NCI-H1417 treated with DMSO at 0.1 percent for 48 hours (cell line): ENCODE measurements around the gene MAPK1.
"Not testable (repeated sequence)": the region's sequence is repeated elsewhere in the genome, so short reads cannot be mapped to it uniquely, and the experiment has no call there.

ENCODE experiments used
- DNase-seq: peaks from one replicate; lab custom pipeline; 2025; lab: John Stamatoyannopoulos, UW

Gene MAPK1

DNA sequence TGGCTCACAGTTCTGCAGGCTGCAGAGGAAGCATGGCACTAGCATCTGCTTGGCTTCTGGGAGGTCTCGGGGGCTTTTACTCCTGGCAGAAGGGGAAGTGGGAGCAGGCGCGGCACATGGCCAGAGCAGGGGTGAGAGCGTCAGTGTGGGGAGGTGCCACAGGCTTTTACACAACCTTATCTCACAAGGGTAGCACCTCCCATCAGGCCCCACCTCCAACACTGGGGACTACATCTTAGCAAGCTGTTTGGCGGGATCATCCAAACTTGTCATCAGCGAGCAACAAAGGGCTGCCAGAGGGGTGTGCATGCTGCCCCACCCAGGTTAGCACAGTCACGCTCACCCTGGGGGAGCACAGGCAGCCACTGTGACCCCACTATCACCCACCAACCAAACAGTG is 112.9 kb downstream of the MAPK1 start:
- DNase-seq: no peak

DNA sequence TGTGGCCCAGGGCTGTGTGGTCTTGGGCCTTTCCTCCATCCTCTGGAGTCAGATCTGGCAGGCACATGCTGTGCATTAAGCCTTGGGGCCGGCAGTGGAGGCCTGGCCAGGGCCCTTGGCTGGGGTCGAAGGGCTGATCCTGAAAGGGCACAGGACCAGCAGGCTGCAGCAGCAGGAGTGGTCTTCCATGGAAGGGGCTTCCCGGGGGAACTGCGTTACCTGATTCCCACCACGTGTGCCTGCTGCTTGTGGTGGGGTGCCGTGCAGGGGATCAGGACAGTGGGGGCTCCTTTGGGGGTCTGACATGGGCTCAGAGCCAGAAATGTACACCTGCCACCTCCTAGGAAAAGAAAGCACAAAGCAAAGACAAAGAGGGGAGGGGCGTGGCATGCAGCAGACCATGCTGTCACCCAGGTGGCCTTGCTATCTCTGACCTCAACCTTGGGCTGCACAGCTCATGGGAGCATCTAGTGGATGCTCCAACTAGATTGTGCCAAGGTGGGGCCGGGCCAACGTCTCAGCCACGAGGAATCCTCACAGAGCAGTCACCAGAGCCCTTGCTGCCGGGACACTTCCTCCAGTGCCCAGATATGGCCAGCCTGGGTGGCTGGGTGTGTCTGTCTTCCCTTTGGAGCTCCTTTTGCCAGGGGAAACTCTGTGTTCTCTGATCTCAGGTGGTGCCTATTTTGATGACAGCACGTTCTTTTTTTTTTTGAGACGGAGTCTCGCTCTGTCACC is 113.9 kb downstream of the MAPK1 start:
- DNase-seq: no peak

DNA sequence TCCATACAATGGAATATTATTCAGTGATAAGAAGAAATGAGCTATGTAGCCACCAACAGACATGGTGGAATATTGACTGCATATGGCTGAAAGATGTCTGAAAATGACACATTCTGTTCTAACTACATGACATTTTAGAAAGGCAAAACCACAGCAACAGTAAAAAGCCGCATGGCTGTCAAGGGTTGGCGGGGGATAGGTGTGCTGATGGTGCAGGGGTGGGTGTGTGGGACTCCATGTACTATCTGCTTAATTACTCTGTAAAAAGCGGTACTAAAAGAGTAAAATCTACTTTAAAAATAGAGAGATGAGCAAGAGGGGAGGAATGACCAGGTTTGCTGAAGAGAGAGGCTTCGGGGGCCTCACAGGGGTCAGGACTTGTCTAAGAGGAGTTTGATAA is 115.2 kb downstream of the MAPK1 start:
- DNase-seq: no peak

DNA sequence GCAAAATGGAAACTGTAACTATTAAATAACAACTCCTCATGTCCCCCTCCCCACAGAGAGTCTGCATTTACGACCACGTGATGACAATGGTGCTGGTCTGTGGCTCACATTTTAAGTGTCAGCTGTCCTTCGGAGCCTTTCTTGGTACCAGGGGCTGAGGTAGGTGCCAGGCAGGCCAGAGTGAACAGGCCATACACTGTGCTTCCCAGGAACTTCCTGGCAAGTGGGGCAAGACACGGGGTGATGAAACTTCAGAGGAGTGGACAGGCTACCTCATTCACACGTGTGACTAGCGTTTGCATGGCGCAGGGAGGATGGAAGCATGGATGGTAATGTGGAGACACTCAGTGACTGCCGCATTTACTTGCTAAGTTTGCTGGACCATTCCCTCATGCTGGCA is 121.5 kb downstream of the MAPK1 start:
- no peak for DNase-seq

DNA sequence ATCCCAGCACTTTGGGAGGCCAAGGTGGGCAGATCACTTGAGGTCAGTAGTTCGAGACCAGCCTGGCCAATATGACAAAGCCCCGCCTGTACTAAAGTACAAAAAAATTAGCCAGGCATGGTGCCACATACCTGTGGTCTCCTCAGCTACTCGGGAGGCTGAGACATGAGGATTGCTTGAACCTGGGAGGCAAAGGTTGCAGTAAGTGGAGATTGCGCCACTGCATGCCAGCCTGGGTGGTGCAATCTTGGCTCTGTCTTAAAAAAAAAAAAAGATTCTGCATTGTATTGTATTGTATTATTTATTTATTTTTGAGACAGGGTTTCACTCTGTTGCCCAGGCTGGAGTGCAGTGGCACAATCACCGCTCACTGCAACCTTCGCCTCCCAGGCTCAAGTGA is 122.5 kb downstream of the MAPK1 start:
- not testable (repeated sequence) for DNase-seq

DNA sequence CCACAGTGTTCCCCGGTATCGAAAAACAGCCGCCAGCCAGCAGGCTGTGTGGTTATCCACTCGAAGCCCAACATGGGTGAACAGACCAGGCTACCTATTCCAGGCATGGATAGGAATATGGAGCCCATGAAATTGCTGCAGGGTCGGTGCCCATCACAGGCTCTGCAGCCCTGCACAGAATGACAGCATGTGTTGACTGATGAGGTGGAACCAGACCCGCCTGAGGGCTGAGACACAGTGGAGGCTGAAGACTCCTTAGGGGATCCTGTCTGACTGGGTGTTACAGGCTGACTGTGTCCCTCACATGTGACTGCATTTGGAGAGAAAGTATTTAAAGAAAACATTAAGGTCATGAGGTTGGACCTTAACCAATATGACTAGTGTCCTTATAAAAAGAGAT is 125.7 kb downstream of the MAPK1 start:
- DNase-seq: no peak

DNA sequence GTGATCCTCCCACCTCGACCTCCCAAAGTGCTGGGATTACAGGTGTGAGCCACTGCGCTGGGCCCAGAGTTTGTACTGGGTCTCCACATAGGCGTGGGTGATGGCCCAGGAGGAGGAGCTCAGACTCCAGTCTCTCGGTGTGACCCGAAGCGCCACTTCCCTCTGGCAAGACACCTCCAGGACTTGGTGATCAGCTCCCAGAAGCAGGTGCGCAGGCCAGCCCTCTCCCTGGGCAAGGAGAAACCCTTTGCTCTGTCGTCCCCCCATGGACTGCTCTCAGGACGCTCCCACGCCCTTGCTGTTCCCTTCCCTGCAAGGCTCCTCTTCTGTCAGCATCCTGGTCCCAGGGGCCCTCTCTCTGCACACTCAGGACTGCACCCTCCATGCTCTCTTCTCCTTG is 126.4 kb downstream of the MAPK1 start:
- no peak for DNase-seq

DNA sequence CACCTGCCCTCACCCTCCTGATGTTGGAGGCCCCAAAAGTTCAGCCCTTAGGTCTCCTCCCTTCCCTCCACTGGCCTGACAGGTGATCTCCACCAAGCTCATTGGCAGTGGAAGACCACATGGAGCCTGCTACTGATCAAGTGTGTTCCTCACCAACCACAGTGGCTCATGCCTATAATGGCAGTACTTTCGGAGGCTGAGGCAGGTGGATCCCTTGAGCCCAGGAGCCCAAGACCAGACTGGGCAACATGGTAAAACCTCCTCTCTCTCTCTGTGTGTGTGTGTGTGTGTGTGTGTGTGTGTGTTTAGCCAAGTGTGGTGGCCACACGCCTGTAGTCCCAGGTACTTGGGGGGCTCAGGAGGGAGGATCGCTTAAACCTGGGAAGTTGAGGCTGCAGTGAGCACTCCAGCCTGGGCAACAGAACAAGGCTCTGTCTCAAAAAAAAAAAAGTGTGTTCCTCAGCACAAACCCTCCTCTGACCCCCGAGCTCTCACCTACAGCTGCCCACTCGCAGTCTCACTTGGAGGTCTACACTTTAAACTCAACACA is 127.5 kb downstream of the MAPK1 start:
- DNase-seq: no peak

DNA sequence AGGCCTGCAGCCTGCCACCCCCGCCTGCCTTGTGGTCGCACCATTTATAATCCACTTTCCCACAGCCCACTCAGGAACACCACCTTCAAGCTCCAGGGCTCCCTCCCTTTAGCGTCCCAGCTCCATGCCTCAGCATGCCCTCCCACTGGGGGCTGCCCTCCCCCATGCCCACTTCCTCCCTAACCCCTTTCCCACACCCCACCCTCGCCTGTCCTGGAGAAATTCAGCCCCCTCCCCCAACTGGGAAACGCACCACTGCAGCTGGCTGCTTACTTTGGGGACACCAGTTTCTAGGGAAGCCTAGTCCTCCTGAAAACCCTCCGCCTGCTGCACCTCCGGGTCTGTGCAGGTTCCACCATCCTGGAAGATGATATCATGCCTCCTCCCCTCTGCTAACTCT is 128.5 kb downstream of the MAPK1 start:
- no peak for DNase-seq

DNA sequence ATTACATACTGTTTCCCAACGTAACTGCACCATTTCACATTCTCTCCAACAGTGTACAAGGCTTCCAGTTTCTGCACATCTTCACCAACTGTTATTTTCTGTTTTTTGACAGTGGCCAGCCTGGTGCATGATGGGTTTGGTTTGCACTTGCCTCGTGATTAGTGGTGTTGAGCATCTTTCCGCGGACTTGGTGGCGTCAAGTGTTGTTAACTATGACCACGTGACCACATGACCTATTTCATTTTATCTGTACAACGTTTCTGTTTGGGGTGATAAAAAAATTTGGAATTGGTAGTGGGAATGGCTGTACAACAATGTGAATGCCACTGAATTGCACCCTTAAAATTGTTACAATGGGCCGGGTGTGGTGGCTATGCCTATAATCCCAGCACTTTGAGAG is 129.4 kb downstream of the MAPK1 start:
- no peak for DNase-seq

DNA sequence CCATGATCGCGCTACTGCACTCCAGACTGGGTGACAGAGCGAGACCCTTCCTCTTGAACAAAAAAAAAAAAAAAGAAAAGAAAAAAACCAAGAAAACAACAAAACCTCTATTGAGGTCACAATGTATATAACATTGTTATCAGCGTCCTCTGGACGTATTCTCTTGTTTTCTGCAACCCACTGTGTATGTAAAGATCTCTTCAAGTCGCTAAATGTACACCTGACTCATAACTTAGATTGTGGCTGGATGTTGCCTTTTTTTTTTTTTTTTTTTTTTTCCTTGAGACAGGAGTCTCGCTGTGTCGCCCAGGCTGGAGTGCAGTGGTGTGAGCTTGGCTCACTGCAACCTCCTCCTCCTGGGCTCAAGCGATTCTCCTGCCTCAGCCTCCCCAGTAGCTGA is 130.5 kb downstream of the MAPK1 start:
- no peak for DNase-seq

DNA sequence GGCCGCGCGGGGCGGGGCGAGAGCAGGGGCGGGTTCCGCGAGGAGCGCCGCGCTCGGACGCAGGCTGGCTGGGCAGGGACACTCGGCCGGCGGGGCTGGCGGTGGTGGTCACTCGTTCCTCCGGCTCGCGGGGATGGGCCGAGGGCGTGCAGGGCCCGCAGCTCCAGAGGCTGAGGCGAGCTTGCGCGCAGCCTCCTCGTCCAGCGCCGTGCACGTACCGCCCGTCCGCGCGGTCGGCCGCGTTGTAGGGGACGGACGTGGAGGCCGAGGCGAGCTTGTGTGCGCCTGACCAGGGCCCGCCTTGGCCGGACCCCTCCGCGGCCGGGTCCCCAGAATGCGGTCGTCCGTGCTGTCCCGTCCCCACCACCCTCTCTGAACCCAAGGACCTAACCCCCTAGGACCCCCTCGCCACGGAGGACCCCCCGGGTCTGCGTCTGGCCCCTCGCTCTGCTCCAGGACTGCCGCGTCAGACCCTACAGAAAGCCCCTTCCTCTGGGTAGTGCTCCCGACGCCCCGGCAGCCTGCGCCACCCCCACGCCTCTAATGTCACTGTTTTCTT is 131.3 kb downstream of the MAPK1 start:
- no peak for DNase-seq

DNA sequence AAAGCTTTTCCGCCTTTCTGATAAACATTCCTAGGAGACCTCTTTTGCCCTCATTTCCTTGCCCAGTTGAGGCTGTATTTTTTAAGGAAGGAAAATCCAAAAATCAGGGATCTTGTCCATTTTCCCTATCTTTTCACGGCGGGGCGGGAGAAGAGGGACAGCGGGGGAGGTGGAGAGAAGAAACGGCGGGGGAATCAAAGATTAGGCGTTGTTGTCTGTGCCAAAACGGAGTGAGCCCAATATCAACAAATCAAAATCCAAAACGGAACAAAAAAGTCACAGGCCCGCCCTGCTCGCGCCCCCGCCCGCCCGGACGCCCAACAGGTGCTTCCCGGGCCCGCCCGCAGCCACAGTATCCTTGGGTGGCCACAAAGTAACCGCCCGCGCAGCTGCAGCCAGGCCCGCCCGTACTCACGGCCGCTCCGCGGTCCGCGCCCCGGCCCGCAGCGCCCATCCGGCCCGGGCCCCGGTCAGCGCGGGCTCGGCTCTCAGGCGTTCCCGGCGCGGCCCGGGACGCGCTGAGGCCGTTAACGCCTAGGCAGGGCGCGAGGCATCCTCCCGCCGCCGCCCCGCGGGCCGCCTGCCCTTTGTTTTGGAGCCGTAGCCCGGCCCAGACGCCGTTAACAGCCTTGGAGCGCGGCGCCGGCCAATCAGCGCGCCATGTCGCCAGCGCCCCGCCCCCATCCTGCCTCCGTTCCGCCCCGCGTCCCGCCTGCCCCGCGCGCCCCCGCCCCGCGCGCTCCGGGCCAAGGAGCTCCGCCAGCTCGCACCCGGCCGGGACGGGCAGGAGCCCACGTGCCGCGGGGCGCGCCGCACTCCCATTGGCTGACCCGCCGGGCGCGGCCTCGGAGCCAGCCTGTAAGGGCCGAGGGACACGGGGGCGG is 132.0 kb downstream of the MAPK1 start, which contains the start of gene YPEL1:
YPEL1 (minus strand) TSS at position 595 of the 884 bp plus-strand sequence. CDS start 25,050 bp downstream, outside the sequence.
- DNase-seq: peak; percentile 6

DNA sequence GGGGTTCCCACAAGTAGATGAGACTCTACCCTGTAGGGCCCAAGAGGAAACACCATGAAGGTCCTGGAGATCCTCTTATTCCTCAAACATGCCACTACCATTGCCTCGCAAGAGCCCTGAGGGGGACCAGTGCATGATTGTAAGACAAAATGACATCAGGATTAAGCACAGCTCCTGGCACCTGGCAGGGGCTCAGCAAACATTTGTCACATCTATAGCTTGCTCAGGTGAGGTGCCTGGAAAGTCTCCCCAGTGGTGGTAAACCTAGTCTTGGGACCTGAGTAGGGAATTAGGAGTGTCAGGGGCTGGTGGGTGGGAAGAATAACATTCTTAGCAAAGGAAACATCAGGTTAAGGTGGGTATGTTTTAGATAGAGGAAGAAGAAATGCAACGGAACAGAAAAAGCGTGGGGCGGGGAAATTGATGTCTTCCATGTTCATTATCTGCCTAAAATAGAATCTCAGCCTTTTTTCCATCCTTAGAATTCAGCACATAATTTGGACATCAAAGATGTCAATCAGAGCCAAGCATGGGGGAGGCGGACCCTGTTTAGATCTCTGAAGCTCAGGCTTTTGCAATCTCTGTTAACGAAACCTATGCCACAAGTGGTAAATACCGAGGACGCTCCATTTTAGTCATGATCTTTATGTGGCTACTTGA is 132.8 kb downstream of the MAPK1 start:
- no peak for DNase-seq

DNA sequence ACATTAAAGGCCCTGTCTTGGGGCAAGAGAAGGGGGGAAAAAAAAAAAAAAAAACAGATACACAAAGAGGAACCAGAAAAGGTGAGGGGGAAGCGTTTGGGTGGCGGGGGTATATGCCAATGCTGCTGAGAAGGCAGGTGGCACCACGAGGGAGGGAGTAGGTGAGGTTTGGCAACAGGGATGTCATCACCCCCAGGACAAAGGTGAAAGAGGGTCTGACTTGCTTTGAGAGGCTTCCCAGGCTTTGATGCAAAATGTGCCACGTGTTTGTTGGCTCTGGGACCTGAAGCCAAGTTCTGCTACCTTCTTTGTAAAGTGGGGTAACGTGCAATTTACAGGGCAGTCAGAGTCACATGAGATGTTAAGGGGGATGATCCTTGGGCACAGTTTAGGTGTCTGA is 135.9 kb downstream of the MAPK1 start:
- DNase-seq: no peak

DNA sequence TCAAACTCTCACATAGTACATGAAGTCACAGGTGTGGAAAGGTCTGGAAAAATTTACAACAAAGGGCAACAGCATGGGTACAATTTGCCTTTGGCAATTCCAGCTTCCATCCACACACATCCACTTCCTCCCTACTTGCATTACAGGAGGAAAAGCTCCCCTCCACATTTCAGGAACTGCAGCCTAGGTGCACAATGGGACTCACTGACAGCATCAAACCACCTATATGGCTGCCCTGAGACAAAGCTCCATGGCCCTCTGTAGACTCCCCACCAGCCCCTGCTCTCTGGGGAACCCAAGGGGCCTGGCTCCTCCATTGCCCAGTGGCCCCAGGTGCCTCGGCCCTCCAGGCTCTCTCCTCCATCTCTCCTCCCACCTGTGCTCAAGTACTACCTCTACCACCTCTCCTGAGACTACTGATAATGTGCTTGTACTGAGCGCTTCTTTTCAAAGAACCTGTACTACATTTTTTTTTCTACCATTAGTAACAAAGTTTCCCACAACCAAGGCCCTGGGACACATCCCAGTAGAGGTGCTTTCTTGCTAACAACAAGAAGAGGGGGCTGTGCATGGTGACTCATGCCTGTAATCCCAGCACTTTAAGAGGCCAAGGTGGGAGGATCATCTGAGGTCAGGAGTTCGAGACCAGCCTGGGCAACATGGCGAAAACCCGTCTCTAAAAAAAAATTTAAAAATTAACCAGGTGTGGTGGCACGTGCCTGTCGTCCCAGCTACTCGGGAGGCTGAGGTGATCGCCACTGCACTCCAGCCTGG is 136.7 kb downstream of the MAPK1 start:
- DNase-seq: no peak

DNA sequence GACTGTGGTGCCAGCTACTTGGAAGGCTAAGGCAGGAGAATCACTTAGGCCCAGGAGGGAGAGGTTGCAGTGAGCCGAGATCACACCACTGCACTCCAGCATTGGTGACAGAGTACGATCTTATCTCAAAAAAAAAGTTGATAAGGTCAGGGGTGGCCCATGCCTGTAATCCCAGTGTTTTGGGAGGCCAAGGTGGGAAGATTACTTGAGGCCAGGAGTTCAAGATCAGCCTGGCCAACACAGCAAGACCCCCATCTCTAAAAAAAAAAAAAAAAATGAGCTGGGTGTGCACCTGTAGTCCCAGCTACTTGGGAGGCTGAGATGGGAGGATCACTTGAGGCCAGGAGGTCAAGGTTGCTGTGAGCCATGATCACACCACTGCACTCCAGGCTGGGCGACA is 138.3 kb downstream of the MAPK1 start:
- not testable (repeated sequence) for DNase-seq

DNA sequence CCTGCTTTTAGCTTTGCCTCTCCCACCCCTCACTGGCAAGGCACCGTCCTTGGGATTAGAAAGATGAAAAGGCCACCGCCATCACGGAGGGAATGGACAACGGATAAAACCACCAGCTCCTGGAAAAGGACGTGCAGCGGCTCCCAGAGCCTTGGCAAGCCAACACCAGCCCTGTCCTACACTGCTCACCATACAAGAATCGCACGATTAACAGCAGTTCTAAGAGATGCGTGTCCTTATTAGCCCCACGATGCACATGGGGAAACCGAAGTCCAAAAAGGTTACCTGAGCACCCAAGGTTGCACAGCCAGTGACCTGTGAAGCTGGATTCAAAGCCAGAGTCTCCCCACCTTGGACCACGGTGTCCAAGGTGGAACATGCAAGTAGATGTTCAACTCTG is 139.2 kb downstream of the MAPK1 start:
- DNase-seq: no peak

DNA sequence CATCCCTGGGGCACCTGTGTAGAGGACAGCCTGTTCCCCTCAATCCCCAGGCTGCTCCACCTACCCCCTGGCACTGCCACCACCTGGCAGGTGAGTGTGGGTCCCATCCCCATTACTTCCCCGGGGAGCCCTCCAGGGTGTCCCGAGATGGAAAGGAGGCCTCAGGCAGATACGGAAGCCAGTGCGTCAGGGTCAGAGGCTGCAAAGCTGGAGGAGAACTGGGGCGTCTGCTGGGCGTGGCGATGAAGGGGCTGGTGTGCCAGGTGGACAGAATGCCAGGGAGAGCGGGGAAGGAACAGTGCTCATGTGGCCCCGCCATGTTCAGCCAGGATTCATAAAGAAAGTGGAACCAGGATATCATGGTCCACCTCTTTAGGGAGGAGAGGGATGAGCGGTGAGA is 139.7 kb downstream of the MAPK1 start:
- DNase-seq: no peak

DNA sequence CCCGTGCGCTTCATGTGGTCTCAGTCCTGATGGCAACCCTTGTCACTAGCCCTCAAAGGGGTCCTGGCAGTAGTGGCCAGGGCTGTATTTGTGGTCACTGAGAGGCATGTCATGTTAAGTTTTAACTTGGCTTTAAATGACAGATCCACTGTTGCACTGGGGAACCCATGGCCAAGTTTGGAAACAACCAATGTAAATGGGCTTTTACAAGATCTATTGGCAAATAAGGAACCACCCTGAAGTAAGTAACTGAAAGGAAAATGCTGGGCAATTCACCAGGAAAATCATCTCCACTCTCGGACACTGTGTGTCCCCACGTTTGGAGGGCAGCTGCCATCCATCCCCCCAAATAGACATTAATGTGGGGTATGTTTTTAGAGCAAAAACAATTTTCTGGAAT is 140.3 kb downstream of the MAPK1 start:
- DNase-seq: no peak

DNA sequence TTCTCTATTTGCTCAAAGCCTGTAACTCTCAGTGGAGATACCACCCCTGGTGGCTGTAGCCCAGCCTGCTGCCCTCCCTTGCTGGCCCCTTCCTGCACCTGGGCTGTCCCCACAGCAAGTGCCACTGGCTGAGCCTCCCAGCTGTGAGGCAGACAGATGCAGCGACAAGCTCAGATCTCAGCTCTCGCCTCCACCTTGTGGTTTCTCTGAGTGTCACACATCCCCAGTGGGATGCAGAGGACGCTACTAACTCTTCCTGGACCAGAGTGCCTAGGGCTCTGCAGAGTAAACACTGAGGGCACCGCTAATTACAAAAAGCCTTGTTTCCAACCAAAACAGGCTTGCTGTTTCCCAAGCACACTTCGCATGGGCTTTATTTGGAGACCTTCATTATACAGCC is 140.8 kb downstream of the MAPK1 start:
- DNase-seq: no peak
